Hematopoietic multipotent progenitor cell treated with erythropoietin and hydrocortisone succinate and interleukin-3 and kit ligand, for 15 days (in vitro differentiated cells): ENCODE results near the gene FADS2.

Experiments used
- DNase-seq: peaks from one replicate; pipeline ENCODE4 v3.0.0-alpha.2; 2015; ENCODE audit warnings: low spot score

The FADS2 gene

DNA sequence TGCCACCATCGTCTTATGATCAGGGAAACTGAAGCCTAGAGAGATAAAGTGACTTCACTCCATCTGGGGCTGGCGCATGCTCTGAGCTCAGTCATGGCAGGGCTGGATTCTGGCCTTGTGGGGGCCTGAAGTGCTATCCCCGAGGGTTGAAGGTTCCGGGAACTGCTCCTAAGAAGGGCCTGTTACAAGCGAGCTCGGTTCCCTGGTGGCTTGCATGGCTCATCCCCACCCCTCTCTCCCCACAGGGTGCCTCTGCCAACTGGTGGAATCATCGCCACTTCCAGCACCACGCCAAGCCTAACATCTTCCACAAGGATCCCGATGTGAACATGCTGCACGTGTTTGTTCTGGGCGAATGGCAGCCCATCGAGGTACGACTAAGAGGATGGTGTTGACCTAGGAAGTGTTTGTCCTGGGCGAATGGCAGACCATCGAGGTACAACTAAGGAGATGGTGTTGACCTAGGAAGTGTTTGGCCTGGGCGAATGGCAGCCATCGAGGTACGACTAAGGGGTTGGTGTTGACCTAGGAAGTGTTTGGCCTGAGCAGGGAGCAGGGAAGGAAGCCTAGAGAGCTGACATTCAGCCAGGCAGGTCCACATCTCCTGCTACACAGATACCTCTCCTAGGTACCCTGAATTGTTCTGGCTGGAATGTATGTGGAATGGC lies 19.9 kb downstream of the FADS2 start:
- DNase-seq = no peak

DNA sequence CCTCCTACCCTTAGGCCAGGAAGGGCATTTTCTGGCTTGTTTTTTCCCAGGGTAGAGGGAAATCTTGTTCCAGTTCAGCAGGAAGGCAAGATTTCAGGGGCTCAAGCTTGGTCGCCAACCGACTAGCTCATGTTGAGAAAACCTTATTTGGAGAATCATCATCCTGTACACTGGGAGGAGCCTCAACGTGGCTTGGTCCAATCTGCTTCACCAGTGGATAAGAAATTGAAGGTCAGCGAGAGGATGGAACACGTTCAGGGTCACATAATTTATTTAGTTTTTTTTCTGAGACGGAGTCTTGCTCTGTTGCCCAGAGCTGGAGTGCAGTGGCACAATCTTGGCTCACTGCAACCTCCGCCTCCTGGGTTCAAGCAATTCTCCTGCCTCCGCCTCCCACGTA lies 20.5 kb downstream of the FADS2 start:
- DNase-seq = no peak

DNA sequence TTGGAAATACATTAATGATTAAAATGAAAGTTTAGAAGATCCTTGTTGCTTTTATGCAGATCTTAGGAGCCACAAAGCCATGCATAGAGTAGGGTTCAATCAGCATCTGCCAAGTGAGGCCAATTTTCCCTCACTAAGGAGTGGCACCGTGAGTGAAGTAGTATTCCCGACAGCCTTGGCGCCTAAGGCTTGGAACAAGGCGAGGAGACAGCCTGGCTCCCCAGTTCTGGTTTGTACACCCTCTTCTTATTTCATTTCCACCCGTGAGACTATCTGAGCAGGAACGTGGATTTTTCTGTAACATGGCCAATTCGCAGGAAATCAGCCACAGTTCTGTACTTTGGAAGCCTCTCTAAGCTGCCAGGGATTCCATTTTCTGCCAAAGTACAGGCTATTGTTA lies 22.6 kb downstream of the FADS2 start:
- DNase-seq = no peak

DNA sequence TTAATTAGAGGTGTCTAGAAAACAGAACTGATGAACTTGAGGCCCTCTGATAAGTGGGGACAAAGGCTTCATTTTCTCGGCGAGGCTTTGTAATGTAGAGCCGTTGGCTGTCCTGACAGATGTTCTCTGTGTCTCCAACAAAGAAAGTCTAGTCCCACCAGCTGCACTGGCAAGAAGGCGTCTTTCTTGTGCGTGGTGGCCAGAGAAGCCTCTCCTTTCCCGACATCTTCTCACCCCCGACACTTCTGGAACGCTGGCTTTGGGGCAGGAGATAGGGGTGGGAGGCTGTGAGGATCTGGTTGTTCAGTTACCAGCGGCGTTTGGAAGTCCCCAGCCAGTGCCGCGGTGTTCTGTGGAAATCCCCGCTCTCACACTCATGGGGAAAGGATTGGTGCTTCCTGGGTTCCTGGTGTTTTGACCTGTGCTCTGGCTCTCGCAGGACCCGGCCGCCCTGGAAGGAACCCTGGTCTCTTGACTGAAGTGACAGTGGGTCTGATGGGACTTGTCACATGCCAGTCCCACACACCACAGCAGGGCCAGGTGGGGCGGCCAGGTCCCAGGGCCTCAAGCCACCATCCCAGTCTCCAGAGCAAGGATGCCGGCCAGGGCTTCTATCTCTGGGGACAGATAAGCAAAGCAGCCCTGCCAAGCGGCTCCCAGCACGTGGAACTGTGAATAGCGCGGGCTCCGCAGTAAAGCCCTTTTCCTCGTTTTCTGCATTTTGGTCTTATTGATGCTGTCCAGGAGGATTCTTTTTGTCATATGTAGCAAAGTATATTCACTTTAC lies 23.2 kb downstream of the FADS2 start:
- no peak for DNase-seq

DNA sequence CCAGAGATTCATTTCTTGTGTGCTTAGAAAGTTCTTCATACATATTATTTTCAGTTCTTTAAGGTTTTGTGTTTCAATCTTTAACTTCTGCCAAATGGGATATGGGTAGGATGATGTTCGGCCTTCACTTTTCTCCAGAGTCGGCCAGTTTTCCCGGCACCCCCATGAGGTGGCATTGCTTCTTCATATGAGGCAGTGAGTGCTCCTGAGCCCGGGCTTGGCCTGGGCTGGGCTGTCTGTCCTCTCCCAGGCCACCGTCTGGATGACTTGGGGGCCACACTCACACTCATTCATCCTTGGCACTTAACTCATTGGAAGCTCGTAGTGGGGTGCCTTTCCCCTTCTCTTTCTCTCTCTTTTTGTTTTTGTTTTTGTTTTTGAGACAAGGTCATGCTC lies 23.8 kb downstream of the FADS2 start:
- DNase-seq = no peak

- no peak for DNase-seq
Observed at GRCh38 chr11:61853698-61854169, 25.6 kb downstream of the FADS2 start.

GRCh38 chr11:61854206-61854895 lies 26.3 kb downstream of the FADS2 start:
- no peak for DNase-seq

DNA sequence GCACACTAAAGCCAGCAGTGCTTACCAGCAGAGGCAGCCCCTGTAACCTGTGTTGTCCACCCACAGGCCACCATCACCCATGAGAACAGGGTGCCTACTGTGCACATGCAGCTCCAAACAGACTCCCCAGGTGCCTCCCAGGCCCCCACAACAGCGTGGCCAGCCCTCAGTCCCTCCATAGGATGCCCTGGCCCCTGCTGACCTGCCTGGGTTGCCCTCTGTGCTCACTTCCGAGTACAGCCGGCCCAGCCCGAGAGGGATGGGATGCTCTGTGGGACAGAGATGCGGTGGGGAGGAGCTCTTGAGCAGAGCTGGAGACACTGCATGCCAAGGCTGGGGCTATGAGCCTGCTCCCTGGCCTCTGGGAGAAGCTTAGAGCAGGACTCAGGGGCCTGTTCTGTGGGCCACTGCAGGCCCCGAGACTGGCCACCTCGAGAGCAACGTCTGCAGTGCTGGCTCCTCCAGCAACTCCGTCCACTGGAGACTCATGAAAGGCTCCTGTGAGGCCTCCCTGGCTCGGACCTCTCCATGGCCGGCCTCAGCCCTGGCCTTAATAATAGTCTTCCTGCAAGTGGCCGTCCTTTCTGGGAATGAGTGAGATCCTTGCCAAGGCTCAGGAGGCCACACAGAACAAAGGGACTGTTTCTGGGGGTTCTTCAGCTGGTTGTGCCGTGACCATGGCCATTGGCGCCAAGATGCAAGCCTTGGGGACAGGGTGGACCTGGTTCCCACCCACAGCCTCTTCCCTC lies 27.0 kb downstream of the FADS2 start:
- no peak for DNase-seq

GRCh38 chr11:61855939-61856680 lies 28.0 kb downstream of the FADS2 start:
- no peak for DNase-seq

DNA sequence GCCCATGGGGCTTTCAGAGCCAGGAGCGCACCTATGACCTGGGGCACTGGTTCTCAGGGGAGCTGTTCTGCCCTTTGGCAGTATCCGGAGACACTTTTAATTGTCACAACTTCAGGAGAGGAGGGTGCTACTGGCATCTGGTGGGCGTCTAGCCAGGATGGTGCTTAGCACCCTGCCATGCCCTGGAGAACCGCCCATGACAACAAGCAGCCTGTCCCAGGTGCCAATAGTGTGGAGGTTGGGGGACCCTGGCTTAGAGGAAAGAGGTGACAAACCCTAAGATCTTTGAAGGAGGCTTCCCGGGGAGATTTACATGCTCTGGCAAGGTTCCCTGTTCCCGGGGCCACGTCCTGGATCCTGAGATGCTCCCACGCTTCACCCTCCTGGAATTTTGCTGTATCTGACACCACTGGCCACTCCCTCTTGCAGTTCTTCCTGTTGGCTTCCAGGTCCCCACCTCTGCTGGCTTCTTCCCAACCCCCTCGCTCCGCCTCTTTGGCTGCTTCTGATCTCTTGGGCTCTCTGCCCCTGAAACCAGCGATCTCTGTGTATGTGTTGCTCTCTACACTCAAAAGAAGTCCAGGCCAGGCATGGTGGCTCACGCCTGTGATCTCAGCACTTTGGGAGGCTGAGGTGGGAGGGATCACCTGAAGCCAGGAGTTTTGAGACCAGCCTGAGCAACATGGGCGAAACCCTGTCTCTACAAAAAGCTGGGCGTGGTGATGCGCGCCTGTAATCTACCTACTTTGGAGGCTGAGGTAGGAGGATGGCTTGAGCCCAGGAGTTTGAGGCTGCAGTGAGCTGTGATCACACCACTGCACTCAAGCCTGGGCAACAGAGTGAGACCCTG lies 32.2 kb downstream of the FADS2 start:
- DNase-seq = peak; percentile 33

DNA sequence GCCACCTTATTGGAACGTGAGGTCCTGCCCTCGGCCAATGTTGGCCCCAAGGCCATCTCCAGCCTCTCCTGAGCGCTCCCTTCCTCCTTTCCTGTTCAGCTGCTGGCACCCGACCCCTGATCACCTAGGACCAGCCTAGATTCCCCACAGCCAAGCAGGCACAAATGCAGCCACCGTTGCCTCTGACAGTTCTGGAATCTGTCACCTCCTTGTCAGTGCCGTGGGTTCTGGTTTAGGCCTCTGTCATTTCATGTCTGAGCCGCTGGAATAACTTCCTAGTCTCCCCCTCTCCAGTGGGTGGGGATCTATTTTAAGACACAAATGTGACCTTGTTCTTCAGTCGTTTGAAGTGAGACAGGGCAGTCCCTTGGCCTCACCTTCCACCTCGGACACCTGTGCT lies 33.5 kb downstream of the FADS2 start:
- DNase-seq = no peak

- no peak for DNase-seq
Observed at GRCh38 chr11:61862714-61863547, 34.8 kb downstream of the FADS2 start.

- DNase-seq = no peak
Observed at GRCh38 chr11:61863548-61864081, 35.5 kb downstream of the FADS2 start.

DNA sequence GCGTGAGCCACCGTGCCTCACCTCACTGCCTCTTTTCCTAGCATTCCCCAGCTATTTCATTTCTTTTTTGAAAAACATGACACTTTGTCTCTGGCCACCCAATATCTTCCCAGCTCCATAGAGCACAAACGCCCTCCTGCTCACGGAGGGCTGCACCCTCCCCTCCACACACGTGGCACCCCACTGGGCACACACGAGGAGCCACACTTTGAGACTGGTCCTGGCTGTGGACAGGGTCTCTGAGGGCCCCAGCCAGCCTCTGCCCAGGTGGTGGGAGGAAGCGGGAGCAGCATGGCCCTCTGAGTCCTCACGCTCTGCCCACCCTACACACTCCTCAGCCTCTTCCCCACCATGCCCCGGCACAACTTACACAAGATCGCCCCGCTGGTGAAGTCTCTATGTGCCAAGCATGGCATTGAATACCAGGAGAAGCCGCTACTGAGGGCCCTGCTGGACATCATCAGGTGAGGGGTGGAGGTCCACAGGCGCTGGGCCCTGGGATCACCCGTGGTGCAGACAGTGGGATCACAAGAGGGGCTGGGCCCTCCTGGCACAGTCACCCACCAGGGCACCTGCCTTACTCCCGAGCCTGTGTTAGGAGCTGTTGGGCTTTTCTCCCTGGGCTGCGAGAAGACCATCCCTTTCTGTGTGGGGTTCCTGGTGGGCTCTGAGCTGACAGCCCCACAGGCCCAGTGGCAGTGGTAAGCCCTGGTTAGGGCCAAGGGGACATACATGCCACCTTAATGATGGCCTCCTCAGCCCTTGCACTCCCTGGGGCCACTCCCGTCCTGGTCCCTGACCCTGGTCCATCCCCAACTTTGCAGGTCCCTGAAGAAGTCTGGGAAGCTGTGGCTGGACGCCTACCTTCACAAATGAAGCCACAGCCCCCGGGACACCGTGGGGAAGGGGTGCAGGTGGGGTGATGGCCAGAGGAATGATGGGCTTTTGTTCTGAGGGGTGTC lies 37.0 kb downstream of the FADS2 start:
- no peak for DNase-seq

GRCh38 chr11:61866231-61866957 lies 38.3 kb downstream of the FADS2 start:
- no peak for DNase-seq

DNA sequence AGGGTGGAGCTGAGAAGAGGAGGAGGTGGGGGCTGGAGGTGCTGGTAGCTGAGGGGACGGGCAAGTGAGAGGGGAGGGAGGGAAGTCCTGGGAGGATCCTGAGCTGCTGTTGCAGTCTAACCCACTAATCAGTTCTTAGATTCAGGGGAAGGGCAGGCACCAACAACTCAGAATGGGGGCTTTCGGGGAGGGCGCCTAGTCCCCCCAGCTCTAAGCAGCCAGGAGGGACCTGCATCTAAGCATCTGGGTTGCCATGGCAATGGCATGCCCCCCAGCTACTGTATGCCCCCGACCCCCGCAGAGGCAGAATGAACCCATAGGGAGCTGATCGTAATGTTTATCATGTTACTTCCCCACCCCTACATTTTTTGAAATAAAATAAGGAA lies 38.9 kb downstream of the FADS2 start:
- DNase-seq = no peak

GRCh38 chr11:61868571-61869428 lies 40.7 kb downstream of the FADS2 start:
- DNase-seq = no peak
